ENCODE data around the gene SLITRK1. TPM values are rescaled to one million over a fixed set of nuclear protein-coding genes. Genes with fewer than 3 reads are reported as not detected.

The SLITRK1 gene
- 34.6 TPM for total RNA-seq

- no peak for FAIRE-seq
- peak; percentile 22 to 27 for DNase-seq (ENCODE audit: low spot score in 2 of 2)
These were observed at the start of gene SLITRK1 for GRCh38 chr13:83881917-83882605. SLITRK1 (minus strand) TSS chr13:83882474; CDS start chr13:83881507, 967 bp downstream.

- DNase-seq (ENCODE audit: low spot score in 2 of 2) (no peak), FAIRE-seq (no peak)
These were observed 46.9 kb upstream of the SLITRK1 start for GRCh38 chr13:83929157-83929556.

DNA sequence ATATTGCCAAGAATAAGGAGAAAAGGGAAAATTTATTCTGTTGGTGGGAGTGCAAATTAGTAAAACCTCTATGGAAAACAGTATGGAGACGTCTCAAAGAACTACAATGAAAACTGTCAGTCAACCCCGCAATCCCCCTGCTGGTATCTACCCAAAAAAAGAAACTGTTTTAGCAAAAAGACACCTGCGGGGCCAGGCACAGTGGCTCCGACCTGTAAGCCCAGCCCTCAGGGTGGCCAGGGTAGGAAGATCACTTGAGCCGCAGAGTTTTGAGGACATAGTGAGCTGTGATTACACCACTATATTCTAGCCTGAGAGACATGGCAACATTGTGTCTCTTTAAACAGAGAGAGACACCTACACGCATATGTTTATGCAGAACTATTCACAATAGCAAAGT lies 37.5 kb upstream of the SLITRK1 start:
- DNase-seq (ENCODE audit: low spot score in 2 of 2), result no peak
- no peak for FAIRE-seq

DNA sequence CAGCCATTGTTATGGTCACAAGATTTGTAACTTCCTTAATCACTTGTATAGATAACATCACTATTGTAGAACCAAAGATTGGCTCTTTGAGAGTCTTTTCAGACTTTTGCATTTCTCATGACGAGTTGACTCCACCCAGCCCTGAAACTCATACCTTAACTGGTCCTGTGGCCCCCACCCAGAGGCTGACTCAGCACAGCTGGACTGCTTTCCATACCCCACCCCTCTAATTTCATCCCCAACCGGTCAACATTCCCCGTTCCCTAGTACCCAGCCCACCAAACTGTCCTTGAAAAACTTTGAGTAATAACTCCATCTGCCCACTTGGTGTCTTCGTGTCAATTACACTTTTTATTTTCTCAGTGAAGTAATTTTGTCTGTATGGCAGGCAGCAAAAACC lies 32.1 kb upstream of the SLITRK1 start:
- FAIRE-seq (no peak), DNase-seq (ENCODE audit: low spot score in 2 of 2) (no peak)

- DNase-seq (ENCODE audit: low spot score in 2 of 2), result no peak
- no peak for FAIRE-seq
These were observed 25.1 kb upstream of the SLITRK1 start for GRCh38 chr13:83907196-83907989.

- FAIRE-seq (no peak), DNase-seq (ENCODE audit: low spot score in 2 of 2) (no peak)
These were observed 24.1 kb upstream of the SLITRK1 start for GRCh38 chr13:83906240-83906820.

GRCh38 chr13:83905641-83906040 lies 23.4 kb upstream of the SLITRK1 start:
- DNase-seq (ENCODE audit: low spot score in 2 of 2), result no peak
- FAIRE-seq, result no peak

DNA sequence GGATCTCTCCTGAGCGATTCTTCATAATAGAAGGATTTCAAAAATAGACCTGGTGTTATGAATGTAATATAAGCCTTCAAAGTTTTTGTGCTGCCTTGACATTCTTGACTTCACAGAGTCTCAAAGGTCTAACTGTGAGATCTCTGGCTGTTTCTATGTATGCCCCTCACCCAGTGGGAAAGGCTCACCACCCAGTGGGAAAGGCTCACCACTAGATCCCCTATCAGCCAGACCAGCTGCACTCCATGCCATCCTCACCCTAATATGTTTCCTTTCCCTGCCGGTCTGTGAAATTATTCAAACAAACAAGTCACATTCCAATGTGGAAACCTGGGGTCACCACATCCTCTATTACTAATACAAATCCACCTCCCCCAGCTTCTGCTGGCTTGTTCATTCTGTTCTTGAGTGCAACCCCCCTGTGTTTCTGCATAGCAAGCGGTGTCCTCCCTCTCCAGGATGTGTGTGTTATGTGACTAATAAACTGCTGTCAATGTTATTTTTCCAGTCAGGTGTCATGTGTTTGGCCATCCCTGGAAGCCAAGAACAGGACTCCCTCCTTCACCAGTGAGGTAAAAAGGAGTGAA lies 13.8 kb upstream of the SLITRK1 start:
- FAIRE-seq, result no peak
- no peak for DNase-seq (ENCODE audit: low spot score in 2 of 2)

DNA sequence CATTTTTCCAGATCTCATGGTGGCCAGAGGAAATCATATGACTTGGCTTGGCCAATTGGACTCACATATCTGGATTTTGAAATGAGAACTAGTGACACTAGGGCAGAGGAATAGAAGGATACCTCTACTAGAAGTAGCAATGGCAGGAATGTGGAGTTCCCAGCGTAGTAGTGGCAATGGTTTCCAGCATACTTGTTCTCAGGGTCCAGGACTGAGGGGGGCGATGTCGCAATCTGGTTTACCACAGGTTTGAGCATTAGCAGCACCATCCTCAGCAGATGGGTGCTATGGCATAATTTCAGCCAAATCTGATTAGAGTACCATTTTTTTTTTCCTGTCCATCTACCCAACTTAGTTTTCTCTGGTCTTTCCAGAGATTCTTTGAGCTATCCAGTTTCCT lies 8.1 kb upstream of the SLITRK1 start:
- no peak for DNase-seq (ENCODE audit: low spot score in 2 of 2)
- no peak for FAIRE-seq

DNA sequence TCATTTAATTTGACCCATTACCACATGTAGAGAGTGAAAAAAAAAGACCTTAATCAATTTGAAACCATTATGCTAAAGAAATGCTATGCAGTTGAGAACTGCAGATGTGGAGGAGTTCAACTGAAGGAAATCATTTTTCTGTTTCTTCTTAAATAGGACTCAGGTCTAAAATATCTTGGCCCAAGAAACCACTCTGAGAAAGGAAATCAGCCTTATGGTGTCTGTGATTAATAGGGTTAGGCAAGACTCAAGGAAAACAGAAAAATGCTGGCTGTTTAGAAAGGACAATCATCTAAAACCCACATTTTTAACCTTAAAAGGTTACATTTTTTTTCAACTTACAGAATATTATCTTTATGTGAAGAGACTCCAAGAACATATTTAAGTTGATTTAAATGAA lies 1.9 kb upstream of the SLITRK1 start:
- FAIRE-seq (no peak), DNase-seq (ENCODE audit: low spot score in 2 of 2) (no peak)

GRCh38 chr13:83883061-83883523 lies 818 bp upstream of the SLITRK1 start:
- DNase-seq (ENCODE audit: low spot score in 2 of 2), result no peak
- FAIRE-seq, result no peak

- no peak for FAIRE-seq
- DNase-seq (ENCODE audit: low spot score in 2 of 2), result no peak
These were observed 309 bp upstream of the SLITRK1 start for GRCh38 chr13:83882606-83882959.

- DNase-seq (ENCODE audit: low spot score in 2 of 2) (no peak), FAIRE-seq (no peak)
These were observed 1.1 kb downstream of the SLITRK1 start for GRCh38 chr13:83881140-83881684.

- DNase-seq (ENCODE audit: low spot score in 2 of 2) (no peak), FAIRE-seq (no peak)
These were observed 1.8 kb downstream of the SLITRK1 start for GRCh38 chr13:83880275-83881139.

DNA sequence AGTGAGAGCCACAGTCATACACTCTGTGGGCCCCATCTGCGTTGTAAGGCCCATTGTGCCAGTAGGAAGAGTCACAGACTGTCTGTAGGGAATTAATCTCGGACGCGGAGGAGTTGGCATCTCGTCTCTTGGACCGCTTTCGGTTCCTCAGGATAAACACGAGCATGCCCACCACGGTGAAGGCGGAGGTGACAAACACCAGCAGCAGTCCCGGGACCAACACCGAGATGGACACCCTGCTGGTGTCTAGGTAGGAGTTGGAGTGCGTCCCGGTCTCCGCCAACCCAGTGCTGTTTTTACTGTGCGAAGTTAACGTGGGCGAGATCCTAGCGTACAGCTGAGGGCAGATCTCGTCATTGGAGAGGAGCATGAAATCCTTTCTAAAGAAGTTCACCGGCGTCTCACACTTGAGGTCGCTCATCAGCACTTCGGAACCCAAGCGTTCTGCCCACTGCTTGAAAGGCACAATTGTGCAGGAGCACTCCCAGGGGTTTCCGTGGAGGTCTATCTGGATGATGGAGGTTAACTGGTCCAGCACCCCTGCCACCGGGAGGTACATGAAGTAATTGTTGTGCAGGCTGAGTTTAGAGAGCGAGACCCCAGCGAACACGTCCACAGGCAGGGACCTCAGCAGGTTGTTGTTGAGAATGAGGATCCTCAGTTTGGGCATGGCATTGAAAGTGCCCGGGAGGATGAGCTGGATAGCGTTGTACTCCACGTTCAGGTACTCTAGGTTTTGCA lies 2.7 kb downstream of the SLITRK1 start:
- FAIRE-seq (no peak), DNase-seq (ENCODE audit: low spot score in 2 of 2) (no peak)

GRCh38 chr13:83878691-83879430 lies 3.4 kb downstream of the SLITRK1 start:
- no peak for FAIRE-seq
- DNase-seq (ENCODE audit: low spot score in 2 of 2), result no peak

DNA sequence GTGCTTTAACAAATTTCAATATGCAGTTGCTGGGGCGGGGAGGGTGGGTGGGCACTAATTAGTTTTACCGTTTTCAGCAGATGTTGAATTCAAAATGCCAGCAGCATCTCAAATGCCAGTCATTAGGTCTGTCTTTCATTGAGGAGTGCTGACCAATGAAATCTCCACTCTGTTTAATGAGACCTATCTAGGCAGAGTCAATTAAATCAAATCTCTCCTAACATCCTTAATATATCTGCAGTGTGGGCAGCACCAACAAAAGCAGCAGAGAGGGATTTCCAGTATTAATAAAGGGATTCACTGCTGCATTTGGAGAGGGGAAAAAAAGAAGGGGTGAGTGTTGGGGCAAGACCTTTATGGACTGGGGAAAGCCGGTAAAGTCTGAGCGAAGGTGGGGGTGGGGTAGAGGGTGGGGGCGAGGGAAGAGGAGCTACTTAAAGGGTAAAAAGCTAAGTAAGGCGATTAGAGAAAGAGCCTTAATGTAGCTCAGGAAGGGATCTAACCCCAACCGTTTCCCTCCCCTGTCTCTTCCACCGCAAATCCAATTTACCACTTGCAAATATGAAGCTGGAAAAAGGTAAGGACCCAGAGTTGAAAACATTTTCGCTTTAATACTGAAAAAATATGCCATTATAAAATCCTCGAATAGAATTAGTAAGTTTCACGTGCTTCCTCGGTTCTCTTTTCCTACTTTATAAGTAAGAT lies 4.5 kb downstream of the SLITRK1 start:
- no peak for DNase-seq (ENCODE audit: low spot score in 2 of 2)
- FAIRE-seq, result no peak

GRCh38 chr13:83876546-83876945 lies 5.7 kb downstream of the SLITRK1 start:
- FAIRE-seq (no peak), DNase-seq (ENCODE audit: low spot score in 2 of 2) (no peak)
